Stimulated activated CD4-positive, alpha-beta T cell treated with anti-CD3 and anti-CD28 coated beads, Interleukin-2, amount 100 ng/mL, for 24 hours (primary cell): ENCODE measurements around the gene CTSH.

ENCODE experiments used
- DNase-seq, 2 donors: peaks; one replicate each; pipeline ENCODE4 v3.0.0-alpha.2; 2020

Gene CTSH

DNA sequence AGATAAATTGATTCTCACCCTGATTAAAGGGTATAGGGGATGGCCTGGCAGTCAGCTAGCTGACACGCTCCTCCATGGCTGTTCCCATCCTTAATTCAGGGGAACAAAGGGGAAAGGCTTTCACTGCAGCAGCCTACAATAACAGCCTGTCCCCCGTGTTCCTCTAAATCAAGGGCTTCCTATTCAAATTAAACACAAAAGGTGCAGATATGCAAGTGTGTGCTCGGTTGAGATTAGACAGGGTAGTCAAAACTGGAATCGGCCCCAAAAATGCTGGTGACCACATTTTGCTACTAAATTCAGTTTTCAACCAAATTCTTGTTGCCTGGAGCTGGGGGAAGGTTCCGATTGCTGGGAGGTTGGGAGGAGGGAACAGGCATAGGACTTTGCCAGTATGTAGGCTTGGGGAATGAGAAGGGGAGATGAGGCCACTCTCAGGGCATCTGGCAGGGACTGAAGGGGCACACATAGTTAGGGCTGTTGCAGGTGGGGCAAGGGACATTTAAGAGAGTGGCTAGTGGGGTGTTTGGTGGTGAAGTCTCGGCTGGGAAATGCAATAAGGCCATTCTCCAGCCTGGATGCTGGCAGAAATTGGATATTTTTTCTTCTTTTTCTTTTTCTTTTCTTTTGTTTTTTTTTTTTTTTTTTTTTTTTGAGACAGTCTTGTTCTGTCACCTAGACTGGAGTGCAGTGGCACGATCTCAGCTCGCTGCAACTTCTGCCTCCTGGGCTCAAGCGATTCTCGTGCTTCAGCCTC lies 32.9 kb upstream of the CTSH start:
- DNase-seq: no peak

DNA sequence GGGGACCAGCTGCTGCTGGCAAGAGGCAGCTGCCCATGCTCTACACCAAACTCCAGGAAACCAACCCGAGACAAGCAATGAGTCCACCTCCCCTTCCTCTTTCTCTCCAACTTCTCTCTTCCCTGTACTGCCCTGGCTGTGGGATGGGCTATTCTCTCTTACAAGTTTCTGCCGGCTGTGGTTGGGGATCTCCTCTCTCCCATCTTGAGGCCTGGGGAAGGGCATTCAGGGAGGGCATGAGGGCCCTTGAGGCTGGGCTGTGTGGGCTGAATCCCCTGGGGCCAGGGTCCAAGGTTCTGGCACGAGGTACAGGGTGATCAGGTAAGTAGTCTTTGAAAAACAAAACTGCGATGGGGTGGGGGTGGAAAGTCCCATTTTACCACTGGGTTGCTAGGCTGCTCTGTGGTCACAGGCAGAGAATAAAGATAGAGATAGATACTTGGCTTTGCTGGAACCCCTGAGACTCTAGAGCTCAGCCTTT lies 32.3 kb upstream of the CTSH start:
- DNase-seq: no peak

DNA sequence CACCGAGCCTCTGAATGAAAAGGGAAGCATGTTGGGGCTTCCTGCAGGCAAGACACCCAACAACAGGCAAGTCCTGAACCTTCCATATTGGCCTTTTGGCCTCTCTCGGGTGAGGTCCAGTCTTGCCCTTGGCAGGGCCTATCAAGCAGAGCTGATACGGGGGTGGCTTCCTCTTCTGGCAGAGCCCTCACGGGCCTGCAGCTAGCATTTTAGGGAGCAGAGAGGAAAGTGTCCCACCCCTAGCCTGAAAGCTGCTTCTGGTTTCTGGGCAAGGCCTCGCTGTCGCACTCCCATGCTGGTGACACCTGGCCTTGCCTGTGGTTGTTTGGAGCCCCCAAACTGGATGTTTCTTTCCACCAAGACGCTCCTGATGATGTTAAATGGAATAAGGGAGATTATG lies 31.8 kb upstream of the CTSH start:
- DNase-seq: no peak

GRCh38 chr15:78974272-78974918 lies 29.5 kb upstream of the CTSH start:
- DNase-seq: no peak

DNA sequence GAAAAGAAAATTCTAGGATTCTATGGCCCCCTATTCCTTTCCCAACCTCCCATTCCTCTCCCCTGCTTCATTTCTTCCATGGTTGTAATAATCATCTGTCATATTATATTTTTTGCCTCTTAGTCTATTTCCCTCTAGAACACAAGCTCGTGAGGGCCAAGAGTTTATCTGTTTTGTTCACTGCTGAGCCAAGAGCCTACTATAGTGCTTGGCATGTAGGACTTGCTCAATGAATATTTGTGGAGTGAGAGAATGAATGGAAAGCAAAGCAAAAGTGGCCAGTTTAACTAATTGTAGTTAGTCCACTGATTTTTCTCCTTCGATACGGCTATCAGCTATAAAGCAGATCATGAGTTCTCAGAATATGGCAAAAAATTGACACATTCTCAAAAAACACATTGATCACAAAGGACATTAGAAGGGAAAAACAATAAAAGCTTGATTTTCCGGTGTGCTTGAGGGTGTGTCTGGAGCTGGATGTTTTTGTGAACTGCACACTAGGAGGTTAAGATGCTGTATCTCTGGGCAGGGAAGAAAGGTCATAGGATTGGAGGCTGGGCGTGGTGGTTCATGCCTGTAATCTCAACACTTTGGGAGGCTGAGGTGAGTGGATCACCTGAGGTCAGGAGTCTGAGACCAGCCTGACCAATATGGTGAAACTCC lies 25.0 kb upstream of the CTSH start:
- DNase-seq: no peak

GRCh38 chr15:78968539-78969271 lies 23.9 kb upstream of the CTSH start:
- no peak for DNase-seq

DNA sequence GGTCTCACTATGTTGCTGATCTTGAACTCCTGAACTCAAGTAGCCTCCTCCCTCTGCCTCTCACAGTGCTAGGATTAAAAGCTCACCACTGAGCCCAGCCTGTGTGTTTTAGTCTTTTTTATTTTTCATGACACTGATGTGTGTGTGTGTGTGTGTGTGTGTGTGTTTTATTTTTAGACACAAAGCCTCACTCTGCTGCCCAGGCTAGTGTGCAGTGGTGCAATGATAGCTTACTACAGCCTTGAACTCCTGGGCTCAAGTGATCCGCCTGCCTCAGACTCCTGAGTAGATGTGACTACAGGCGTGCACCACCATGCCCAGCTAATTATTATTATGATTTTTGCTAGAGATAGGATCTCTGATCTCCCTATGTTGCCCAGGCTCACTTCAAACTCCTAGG lies 23.3 kb upstream of the CTSH start:
- DNase-seq: no peak

DNA sequence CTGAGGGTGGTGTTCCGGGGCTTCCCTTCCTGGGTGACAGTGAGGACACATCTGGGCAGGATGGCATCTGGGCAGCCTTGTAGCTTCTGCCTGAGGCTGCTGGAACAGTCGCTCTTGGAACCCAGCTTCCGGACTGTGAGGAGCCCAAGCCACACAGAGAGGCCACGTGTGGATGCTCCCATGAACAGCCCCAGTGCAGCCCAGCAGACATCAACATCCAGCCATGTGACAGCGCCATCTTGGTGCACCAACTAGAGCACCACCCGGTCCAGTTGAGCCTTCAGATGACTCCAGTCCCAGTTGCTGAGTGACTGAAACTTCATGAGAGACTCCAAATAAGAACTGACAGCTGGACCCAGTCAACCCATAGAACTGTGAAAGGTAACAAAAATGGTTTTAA lies 15.5 kb upstream of the CTSH start:
- DNase-seq: no peak

DNA sequence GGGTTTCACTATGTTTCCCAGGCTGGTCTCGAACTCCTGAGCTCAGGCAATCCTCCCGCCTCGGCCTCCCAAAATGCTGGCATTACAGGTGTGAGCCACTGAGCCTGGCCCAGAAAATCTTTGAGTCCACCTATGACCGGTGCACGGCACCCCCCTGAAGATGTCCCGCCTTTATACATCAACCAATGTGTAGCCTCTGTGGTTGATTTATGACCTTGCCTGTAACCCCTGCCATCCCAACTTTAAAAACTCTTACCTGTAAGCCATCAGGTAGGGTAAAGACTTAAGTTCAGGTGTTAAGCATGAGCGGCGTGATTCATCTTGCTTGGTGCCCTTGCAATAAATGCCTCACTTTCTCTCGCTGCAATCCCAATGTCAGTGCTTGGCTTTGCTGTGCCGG lies 14.5 kb upstream of the CTSH start:
- DNase-seq: no peak

- DNase-seq: no peak
Measured at GRCh38 chr15:78957416-78958093, 12.7 kb upstream of the CTSH start.

DNA sequence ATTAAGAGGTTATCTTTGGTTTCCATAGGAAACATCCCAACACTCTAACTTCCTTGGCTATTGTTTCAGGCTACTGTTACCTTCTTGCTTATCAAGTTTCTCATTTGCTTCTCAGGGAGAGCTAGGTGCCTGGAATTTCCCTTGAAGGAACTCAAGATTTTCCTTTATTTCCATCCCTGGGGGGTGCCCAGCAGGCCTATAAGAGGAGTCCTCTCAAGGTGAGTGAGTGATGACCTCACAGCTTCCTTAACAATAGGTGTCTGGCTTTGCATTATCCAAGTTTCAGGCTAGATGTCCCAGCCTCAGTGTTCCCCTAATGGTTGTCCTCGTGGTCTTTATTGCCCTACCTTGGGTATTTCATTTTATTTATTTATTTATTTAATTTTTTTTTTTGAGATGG lies 12.1 kb upstream of the CTSH start:
- DNase-seq: no peak

DNA sequence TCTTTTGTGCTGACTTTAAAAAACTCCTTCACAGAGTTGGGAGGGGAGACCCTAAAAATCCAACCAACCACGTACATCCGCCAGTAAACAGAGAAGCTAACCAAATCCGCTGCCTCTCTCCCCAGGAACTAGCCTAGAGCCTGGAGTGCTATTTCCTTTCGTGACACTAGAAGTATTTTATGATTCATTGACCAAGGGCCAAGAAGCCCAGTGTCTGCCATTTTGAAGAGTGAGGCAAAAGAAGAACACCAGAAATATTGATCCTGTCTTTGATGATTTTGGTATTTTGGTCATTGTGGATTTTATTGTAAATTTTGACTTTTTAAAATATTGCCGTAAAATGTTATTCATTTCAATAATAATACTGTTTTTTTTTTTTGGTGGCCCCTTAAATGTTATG lies 10.5 kb upstream of the CTSH start:
- DNase-seq: no peak

- no peak for DNase-seq
Measured at GRCh38 chr15:78951841-78952238, 7.0 kb upstream of the CTSH start.

GRCh38 chr15:78950902-78951840 lies 6.3 kb upstream of the CTSH start:
- DNase-seq: no peak

GRCh38 chr15:78950343-78950742 lies 5.5 kb upstream of the CTSH start:
- DNase-seq: no peak

GRCh38 chr15:78949461-78949860 lies 4.6 kb upstream of the CTSH start:
- DNase-seq: no peak

- no peak for DNase-seq
Measured at GRCh38 chr15:78947506-78947905, 2.7 kb upstream of the CTSH start.

- no peak for DNase-seq
Measured at GRCh38 chr15:78946493-78946892, 1.6 kb upstream of the CTSH start.

DNA sequence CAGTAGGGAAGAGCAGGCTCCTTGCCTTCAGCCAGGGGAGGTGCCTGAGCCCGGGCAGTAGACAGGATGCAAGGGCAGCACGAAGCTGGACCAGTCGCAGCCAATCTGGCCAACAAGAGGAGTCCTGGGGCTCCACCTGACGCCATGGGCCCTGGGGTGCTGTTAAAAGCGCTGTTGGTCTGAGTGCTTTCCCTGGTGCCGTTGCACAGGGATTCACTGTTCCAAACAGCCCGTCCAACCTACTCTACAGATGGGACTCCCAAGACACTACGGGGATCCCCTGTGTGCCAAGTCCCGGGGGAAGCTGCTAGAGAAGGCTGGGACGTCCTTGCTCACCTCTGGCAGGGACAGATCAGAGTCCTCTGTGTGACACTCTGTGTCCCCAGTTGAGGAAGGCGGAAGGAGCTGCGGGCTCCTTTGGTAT lies 632 bp downstream of the CTSH start:
- no peak for DNase-seq

DNA sequence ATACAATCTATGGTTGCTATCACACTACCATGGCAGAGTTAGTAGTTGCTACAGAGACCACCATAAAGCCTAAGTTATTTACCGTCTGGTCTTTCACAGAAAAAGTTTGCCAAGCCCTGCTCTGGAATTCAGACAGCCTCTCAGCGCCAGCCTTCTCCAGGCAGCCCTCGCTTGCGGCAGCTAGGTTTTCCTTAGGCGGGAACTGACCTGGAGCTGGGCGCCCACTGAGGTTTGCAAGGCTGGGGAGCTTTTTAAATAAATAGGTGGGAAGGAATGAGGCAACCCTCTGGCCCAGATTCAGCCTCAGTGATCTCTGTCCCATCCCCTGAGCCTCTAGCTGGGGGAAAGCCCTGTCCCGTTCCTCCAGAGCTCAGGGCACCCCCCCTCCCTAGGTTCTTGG lies 1.2 kb downstream of the CTSH start:
- no peak for DNase-seq

- DNase-seq: no peak
Measured at GRCh38 chr15:78942741-78943140, 2.1 kb downstream of the CTSH start.
